Endometrium (tissue), 2 donors: ENCODE data around the gene PI4KB.
"Not testable (repeated sequence)": the region's sequence is repeated elsewhere in the genome, so short reads cannot be mapped to it uniquely, and the experiment has no call there.

Source experiments
- FAIRE-seq: peaks from 2 replicates; lab custom pipeline; 2012; peaks lifted over from hg19 to GRCh38; lab: Jason Lieb, UNC
- donor health status: control.
- donor health status: control.

The PI4KB gene

DNA sequence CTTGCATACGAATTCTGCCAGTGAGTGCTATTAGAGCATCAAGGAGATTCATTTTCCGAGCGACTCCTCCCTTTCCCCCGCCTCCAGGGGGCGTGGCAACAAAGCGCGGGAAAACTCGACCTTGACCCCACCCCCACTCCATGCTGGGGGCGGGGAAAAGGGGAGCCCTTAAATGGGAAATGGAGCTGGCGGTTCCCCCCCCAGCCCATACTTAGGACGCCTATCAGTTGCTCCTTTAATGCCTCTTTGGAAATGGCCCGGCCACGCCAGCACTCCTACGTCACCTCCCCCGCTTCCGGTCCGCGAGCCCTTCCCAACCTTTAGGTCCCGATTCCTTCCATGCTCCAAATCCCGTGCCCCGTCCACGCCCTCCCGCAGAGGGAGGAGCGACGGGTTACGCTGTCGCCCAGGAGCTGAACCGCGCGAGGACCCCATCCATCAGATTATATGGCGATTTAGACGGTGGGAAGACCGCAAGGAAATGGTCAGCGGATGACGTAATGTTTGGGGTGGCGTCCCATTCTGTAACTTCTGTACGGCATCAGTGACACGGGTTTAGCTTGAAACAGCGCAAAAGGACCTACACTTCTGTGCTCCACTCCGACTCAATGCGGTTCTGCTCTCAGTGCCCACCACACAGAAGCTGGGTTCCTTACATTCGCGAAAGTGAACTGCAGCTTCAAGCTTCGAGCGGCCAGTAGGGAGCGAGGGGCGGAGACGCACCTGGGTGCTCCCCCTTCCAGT, 45.8 kb downstream of the PI4KB start:
- FAIRE-seq = peak; percentile 93

DNA sequence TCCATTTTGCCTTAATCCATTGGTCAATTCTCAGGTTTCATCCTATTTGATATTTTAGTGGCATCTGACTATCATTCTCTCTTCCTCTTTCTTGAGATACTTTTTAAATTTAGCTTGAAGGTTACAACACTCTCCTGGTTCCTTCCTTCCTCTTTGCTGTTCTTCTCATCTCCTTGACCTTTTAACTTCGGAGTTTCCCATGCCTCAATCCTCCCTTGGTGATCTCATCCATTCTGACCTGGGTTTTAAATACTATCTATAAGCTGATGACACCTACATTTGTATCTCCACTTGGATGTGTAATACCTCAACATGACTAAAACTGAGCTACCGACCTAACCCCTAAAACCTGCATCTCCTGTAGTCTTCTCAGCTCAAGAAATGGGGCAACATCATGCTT, 50.0 kb downstream of the PI4KB start:
- FAIRE-seq = no peak

DNA sequence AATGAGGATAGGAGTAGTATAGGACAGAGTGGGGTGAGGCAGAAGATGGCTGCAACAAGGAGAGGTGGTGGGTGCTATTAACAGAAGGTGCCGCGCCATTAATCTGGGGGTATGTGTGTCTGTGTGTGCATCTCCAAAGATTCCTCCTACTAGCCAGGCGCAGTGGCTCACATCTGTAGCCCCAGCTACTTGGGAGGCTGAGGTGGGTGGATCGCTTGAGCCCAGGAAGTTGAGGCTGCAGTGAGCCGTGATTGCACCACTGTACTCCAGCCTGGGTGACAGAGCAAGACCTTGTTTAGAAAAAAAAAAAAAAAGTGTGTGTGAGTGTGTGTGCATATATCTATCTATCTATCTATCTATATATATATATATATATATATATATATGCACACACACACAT, 51.9 kb downstream of the PI4KB start:
- not testable (repeated sequence) for FAIRE-seq

DNA sequence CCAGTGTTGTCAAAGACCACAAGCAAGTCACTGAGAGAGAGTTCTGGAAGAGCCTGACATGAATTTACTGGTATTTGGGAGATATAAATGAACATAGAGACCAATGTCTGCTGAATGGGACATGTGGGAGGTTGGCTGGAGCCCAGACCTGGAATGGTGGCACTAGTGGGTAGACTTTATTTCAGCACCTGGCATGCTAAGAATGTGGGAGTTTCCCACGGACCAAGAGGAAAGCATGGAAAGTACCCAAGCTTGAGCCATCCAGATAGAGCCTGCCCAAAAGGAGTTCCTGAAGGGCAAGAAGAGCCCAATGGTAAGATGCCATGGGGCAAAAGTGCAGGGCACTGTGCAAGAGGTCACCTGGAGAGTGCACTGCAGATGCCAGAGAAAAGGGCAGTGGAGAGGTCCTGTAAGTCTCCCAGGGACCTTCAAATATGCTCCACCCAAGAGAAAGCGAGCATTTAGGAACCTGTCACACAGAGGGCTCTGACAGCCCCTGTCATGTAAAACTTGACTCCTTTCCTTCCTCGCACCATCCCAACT, 53.2 kb downstream of the PI4KB start:
- no peak for FAIRE-seq

DNA sequence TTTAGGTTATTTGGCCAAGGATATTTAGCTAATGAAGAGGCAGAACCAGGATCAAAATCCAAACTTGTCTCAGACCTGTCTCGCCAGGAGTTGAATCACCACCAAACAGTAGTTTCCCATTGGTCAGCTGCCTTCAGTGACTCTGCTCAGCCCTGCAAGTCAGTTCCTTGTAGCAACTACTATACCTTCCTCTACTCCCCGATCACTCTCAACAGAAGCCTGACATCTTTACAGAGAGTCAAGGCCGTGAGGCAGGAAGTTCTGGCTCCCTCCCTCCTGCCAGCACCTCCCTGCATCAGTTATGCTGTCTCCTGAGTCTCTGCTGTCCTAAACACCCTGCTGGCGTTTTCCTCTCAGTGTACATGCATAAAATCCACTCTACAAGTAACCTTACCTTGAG, 59.5 kb downstream of the PI4KB start:
- FAIRE-seq = no peak

DNA sequence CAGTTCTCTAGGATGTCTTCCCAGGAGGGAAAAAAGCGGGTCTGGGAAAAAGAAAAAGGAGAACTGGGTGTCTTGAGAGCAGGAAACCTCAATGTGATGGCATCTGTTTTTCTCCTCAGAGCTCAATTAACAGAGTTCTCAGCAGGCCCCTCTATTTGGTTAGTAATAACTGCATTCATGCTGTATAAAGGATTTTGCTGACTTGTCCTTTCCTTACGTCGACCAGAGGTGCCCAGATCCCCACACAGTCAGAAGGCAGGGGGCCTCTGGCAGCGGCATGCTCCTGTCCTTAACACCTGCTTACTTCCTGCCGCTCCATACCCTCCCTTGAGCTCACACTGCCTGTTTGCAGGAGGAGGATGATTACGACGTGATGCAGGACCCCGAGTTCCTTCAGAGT, 60.4 kb downstream of the PI4KB start:
- no peak for FAIRE-seq

DNA sequence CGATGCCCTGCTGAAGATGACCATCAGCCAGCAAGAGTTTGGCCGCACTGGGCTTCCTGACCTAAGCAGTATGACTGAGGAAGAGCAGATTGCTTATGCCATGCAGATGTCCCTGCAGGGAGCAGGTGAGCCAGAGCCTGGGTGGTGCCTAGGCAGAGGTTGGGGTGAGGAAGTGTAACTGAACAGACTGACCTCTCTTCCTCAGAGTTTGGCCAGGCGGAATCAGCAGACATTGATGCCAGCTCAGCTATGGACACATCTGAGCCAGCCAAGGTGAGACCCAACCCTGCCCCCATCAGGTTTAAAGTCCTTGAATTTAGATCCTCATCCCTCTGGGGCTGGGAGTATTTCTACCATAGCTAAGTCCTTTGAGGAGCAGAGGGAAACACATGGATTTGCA, 60.9 kb downstream of the PI4KB start:
- no peak for FAIRE-seq

DNA sequence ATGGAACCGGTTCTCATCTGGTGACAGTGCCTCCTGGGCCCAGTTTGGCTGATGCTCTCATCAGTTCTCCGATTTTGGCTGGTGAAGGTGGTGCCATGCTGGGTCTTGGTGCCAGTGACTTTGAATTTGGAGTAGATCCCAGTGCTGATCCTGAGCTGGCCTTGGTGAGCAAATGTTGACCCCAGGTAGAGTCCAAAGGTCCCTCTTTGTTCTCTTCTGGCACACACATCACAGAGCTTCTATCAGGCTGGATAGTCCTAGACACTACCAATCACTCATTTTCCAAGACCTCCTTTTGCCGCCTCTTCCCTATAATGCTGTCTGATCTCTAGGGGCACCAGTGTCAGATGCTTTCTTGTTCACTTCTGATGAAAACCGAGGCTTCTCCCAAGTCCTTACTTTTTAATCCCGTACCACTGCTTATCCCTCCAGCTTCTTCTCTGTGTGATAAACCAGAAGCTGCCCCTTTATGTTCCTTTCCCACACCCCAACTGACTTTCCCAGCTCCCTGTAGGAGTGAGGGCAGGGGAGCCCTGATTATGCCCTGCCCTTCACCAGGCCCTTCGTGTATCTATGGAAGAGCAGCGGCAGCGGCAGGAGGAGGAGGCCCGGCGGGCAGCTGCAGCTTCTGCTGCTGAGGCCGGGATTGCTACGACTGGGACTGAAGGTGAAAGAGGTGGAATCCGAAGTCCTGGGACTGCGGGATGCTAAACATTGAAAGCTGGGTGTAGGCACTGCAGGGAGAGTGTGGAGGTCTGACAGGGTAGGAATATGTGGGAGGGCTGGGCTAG, 61.6 kb downstream of the PI4KB start:
- no peak for FAIRE-seq

DNA sequence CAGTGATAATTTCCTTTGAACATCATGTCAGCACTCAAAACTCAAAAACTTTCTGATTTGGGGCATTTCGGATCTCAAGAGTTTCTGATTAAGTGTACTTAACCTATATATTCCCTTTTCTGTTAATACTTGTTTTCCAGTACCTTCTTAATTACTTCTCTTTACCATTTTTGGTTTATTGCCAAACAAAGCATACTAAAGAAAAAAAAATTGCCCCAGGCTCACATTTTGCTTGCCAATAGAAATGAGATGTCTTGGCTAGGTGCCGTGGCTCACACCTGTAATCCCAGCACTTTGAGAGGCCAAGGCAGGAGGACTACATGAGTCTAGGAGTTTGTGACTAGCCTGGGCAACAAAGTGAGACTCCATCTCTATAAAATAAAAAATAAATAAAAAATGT, 67.9 kb downstream of the PI4KB start:
- no peak for FAIRE-seq

DNA sequence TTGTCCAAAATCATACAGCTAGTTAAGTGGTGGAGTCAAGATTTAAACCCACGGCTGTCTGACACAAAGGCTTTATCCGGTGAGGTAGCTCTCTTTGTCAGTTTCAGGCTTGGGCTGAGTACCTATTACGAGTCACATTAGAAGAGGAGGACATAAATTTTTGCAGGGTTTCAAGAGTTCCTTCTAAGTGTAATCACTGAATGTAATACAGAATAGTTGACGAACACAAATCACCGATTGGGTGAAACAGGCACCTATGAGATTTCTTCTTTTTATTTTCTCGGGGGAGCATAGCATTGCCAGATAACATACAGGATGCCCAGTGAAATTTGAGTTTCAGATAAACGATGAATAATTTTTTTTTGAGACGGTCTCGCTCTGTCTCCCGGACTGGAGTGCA, 71.8 kb downstream of the PI4KB start:
- FAIRE-seq = no peak

DNA sequence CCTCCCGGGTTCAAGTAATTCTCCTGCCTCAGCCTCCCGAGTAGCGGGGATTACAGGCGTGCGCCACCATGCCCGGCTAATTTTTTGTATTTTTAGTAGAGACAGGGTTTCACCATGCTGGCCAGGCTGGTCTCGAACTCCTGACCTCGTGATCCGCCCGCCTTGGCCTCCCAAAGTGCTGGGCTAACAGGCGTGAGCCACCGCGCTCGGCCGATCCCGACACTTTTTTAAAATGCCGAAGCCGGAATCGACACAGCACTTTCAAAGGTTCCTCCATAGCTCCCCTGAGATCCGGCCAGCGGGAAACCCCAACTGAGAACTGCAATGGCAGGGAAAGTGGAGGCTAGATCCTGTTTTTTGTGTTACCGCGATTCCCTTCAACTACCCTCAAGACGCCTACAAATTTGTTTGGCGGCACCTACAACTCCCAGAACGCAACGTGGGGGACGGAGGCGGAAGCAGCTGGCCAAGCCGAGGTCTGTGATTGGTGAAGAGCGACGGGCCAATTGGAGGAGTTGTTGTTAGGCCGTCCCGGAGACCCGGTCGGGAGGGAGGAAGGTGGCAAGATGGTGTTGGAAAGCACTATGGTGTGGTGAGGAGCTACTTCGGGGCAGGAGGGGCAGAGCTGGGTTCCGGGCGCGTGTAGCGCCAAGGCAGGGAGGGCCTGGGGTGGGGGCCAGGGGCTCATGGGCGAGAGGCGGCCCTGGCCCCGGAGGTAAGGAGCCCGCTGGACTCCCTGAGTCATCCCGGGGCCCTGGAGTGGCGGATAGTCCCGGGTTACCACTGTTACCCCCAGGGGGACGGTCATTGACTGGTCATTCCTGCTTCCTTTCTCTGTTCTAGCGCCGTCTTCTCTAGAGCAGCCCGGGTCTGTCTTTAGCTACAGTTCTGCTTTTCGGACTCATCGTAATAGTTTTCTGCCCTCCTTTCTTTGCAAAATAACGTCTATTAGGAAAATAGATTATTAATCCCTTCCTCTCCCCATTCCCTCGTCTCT, 72.7 kb downstream of the PI4KB start, which contains the start of gene PSMD4:
Gene PSMD4, plus strand, starts transcription at position 518 of the 997 bp plus-strand sequence. Its CDS starts 49 bp downstream, at position 567.
- peak; percentile 92 for FAIRE-seq

DNA sequence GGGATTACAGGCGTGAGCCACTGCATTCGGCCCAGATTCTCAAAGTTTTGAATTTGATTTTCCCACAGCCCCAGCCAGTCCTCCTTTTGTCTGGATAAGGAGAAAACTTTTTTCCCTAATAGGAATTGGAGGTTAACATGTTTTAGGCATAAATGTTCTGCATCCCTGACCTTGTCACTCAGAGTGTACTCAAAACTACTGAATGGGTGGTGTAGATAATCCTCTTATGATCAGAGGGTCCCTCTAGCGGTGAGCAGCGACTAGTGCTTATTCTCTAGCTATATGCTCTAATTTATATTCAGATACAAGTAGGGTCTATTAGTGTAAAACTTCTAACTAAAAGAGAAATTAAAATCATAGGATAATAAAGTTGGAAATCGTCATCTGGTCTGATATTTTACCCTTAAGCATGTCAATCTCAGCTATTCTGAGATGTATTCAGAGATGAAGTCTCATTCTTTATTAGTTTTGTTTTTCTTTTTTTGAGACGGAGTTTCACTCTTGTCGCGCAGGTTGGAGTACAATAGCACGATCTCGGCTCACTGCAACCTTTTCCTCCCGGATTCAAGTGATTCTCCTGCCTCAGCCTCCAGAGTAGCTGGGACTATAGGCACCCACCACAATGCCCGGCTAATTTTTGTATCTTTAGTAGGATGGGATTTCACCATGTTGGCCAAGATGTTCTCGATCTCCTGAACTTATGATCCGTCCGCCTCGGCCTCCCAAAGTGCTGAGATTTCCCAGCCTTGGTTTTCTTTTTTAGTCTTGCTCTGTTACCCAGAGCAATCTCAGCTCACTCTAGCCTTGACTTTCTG, 75.4 kb downstream of the PI4KB start:
- FAIRE-seq = peak; percentile 15

DNA sequence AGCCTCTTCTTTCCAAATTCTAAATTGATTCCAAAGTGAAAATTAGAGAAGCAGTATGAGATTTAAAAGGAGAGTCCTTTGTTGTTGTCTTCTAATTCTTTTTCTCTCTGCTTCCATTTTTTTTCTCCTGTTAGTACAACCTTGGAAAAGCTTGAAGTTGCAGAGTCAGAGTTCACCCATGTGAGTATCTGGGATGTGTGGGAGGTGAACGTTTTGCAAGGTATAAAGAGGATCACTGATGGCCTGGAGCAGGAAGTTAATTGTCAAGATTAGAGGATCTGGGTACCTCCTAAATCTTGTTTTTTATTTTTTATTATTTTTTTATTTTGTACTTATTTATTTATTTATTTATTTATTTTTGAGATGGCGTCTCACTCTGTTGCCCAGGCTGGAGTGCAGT, 80.4 kb downstream of the PI4KB start:
- FAIRE-seq = no peak

DNA sequence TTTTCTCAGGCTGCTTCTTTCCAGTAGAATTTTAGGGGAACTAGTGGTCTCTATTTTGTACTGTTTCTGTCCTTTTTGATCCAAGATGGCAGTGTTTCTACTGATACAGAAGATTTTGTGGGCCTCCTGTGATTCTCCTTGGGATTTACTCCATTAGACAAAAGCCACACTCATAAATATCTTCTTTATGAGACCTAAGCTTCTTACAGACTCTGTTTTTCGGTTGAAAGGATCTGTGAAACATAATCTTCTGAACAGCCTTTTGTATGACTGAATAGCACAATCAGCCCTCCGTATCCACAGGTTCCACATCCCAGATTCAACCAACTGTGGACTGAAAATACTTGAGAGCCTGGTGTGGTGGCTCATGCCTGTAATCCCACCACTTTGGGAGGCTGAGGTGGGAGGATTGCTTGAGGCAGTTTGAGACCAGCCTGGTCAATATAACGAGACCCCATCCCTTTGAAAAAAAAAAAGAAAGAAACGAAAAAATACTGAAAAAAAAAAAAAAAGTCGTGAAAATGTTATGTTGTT, 83.5 kb downstream of the PI4KB start:
- FAIRE-seq = no peak

DNA sequence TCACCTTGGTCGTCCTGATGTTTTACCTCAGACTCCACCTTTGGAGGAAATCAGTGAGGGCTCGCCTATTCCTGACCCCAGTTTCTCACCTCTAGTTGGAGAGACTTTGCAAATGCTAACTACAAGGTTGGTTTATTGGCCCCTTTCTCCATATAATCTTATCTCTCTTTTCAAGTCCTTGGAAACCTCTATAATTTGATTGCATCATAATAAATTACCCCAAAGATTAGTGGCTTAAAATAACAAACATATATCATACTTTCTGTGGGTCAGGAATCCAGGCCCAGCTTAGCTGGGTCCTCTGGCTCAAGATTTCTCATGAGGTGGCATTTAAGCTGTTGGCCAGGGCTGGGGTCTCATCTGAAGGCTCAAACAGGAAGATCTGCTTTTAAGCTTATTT, 84.8 kb downstream of the PI4KB start:
- FAIRE-seq = no peak
